ENCODE results near the gene MT1B.
A peak's percentile ranks its signal among the peaks of the same experiment; 100 is the strongest.
"Not testable (repeated sequence)": the region's sequence is repeated elsewhere in the genome, so short reads cannot be mapped to it uniquely, and the experiment has no call there.

MT1B gene

DNA sequence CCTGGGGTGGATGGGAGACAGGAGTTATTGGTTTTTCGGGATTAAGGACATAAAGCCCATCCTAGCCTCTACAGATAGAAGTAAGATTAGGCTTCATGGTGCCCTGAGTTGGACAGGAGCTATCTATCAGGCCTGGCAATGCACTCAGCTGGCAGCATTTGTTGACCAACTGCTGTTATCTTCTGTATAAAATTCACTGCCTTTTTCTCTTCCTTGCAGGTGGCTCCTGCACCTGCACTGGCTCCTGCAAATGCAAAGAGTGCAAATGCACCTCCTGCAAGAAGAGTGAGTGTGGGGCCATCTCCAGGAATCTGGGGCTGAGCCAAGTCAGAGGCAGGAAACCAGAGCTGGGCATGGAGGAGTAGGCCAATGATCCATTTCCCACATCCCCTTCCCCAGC lies 12.6 kb upstream of the MT1B start:
- DNase-seq, result no peak

DNA sequence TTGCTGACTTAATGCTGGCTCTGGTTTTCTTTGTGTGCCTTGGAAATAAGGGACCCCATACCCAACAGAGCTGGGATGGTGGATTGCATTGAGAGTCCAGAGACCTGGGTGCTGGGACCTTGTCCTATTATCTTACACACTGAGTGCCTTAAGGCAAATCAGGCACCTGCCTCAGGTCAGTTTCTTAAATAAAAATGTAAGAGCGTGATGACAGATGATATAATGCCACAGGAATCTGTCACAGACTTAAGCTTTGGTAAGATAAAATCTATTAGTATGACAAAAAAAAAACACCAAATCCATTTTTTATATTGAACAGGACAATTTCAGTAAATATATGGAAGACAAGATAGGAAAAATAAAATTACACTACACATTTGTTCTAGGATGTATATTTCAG lies 11.6 kb upstream of the MT1B start:
- DNase-seq, result no peak

DNA sequence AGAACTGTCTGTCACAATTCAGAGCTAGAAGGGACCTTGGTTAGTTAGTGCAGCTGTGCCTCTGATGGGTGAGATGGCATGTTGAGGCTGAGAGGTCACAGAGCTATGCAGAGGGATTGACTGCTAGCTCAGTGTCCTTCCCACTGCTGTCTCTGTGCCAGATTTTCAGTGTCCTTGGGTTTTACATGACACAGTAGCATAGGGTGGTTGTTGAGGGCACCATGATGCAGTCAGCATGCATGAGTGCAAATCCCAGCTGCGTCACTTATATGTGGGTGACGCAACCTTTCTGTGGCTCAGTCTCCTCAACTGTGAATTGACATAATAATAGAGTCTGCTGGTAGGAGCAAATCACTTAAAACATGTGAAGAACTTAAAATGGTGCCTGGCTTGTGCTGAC lies 10.5 kb upstream of the MT1B start:
- DNase-seq, result no peak

DNA sequence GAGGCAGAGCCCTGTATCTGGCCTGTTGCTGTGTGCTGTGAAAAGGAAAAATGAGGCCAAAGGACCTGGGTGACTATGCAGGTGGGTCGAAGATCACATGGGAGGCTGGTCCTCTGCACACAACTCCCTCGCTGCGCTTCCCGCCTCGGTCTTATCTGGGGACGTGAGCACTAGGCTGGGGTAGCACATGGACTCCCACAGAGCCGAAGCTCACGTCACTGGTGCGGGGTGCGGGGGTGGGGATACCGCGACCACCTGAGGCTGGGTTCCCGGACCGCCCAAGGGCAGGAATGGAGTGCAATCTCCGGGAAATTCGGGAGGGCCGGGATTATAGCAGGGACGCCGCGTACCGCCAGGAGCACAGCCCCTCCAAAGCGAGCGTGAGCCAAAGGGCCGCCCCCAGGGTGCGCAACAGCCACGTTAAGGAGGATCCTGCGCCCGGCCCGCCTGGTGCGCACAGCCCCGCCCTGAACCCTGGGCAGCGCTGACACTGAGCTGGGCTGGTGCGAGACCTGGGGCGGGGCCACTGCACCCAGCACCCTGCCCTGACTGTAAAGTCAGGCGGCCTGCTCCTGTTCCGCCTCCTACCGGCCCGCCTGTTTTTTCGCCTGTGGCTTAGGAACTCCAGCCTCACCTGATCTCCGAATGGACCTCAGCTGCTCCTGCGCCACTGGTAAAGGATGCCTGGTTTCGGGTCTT lies 8.5 kb upstream of the MT1B start:
- no peak for DNase-seq

DNA sequence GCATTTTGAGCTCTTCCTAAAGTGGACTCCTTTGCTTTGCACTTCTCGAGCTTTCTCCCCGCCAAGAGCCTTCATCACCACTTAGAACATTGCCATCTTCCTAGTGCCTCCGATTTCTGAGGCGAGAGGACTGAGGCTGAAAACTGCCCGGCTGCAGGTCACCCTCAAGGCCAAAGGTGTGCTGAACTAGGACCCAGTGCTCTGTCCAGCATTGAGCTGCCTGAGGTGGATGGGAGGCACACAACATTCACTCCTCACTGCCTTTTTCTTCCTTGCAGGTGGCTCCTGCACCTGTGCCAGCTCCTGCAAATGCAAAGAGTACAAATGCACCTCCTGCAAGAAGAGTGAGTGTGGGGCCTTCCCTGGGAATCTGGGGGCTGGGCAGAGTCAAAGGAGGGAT lies 7.9 kb upstream of the MT1B start:
- DNase-seq, result no peak

DNA sequence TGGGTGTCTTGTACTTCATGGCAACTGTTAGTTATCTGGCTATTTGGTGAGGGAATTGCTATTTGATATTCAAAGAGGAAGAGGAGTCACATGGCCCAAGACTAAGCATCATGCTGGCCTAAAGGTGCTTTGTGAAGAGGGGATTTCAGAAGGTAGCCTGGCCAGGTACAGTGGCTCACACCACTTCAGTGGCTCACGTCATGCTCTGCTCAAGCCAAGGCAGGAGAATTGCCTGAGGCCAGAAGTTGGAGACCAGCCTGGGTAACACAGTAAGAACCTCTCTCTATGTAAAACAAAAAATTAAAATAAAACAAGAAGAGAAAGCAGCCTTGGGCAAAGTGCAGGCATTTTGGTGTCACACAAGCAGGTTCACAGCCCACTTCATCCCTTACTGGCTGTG lies 6.4 kb upstream of the MT1B start:
- no peak for DNase-seq

DNA sequence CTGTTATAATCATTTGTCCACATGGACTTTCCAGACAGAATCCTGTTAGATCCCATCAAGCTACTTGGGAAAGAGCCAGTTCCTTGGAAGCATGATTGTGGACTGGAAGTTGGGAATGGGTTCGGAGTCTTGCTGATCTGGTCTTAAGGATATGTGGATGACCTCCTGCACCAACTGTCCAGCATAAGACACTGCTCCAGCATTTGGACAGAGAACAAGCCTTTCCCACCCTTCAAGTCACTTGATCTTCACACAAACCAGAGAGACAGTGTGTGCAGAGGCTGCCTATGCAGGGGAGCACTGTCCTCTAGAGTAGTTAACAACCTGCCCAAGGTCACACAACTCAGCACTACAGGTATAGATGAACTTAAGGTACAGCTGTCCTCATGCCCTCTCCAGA lies 5.8 kb upstream of the MT1B start:
- no peak for DNase-seq

DNA sequence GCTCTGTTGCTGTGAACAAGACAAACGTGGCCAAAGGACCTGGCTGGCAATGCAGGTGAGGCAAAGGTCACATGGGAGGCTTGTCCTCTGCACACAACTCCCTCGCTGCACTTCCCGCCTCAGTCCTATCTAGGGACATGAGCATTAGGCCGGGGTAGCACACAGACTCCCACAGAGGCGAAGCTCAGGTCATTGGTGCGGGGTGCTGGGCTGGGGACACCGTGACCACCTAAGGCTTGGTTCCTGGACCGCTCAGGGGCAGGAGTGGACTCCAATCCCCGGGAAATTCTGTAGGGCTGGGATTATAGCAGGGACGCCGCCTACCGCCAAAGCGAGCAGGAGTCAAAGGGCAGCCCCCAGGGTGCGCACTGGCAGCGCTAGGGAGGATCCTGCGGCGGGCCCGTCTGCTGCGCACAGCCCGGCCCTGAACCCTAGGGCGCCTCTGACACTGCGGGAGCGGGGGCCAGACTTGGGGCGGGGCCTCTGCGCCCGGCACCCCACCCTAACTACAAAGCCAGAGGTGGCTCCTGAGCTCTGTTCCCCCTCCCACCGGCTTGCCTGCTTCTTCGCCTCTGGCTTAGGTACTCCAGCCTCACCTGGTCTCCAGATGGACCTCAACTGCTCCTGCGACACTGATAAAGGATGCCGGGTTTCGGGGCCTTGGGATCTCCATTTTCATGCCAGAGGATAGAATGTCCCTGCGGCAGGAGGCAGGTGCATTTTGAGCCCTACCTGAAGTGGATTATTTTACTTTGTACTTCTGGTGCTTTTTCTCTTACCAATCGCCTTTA lies 3.9 kb upstream of the MT1B start:
- no peak for DNase-seq

DNA sequence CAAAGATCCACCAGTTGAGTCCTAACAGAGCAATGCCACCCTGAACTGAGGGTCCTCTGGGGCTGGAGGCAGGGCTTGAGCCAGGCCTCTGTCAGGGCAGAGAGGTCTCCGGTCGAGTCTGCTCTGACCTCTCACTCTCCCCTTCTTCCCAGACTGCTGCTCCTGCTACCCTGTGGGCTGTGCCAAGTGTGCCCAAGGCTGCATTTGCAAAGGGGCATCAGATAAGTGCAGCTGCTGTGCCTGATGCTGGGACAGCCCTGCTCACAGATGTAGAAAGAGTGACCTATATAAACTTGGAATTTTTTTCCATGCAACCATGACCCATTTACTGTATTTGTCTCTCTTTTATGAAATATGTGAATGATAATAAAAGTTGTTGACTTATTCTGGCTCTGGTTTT lies 2.4 kb upstream of the MT1B start:
- no peak for DNase-seq

DNA sequence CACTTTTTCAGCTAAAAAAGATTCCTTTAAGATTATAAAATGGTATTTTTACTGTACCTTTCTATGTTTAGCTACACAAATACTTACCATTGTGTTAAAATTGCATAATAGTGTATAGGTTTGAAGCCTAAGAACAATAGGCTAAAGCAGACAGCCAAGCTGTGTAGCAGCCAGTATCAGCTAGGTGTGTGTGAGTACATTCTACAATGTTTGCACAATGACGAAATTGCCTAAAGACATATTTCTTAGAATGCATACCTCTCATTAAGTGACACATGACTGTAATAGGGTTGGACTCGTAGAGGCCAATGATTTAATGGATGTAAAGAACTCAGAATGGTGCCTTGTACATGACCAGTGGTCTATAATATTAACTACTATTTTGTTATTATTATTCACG lies 1.9 kb upstream of the MT1B start:
- DNase-seq, result no peak

DNA sequence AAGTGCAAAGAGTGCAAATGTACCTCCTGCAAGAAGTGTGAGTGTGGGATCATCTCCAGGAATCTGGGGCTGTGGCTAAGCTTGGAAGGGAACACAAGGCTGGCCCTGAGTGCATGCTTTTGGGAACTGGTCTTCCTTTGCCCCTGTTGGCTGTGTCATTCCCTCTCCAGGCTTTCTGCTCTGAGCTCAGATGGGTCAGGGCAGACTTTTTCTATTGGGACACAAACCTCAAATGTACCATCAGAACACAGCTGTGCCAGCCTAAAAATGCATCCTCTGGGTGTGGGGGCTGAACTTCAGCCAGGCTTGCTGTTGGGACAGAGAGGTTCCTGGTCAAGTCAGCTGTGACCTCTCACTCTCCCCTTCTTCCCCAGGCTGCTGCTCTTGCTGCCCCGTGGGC lies 914 bp downstream of the MT1B start:
- DNase-seq, result no peak

DNA sequence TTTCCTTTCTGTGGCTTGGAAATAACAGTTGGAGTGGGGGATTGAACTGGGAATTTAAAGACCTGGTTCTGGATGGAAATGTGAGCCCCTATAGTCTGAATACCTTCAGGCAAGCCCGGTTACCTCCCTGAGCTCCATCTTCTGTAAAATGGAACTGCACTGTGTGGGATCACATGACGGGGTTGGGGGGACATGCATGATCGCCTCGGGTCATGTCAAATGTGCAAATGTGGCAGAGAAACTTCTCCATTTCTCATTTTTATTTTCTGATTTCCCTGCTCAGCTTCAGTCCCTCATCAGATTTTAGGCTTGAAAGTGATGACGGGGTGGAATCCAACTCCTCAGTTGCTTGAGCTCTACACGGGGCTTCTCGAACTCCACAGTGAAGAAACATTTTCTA lies 1.5 kb downstream of the MT1B start:
- no peak for DNase-seq

DNA sequence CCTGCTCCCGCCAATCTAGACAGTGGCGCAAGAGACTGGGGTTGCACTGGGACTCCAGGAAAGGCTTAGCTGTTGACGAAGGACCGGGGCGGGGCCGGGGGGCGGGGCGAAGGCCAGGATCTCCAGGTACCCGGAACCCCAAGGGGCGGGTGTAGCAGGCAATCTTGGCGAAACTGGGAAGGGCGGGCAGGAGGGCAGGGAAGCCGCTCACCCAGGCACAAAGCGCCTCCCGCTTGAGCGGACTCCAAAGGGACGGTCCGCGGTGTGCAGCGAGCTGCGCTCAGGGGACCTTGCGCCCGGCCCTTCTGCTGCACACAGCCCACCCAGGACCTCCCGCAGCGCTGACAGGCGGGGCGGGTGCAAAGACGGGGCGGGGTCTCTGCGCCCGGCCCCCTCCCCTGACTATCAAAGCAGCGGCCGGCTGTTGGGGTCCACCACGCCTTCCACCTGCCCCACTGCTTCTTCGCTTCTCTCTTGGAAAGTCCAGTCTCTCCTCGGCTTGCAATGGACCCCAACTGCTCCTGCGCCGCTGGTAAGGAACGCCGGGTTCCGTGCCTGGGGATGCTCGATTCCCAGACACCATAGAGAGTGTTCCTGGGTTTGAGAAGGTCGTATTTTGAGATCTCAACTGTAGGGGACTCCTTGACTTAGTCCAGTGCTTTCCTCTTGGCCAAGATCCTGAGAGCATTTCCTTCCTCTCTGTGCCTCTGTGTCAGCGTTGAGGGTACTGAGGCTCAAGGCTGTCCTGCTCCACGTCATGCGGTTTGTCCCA lies 6.1 kb downstream of the MT1B start, which contains the start of gene MT1F:
MT1F (plus strand) TSS at position 405 of the 772 bp plus-strand sequence; CDS start at position 505, 100 bp downstream.
- DNase-seq, result peak; percentile 74

DNA sequence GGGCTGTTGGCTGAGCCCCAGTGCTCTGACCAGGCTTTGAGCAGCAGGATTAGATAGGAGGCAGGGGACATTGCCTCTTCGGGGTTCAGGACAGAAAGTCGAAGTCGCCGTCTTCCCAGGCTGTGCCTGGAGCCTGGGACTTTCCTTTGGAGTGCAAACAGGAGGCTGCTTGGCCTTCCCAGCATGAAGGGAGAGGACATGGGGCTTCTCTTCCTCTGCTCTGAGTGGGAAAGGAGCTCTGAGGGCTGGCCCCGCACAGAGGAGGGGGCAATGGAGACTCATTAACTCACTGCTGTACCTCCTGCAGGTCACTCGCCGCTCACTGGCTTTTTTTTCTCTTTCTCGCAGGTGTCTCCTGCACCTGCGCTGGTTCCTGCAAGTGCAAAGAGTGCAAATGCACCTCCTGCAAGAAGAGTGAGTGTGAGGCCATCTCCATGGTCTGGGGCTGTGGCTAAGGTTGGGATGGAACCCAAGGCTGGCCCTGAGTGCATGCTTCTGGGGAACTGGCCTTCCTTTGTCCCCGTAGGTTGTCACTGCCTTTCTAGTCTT lies 6.7 kb downstream of the MT1B start:
- DNase-seq, result no peak

DNA sequence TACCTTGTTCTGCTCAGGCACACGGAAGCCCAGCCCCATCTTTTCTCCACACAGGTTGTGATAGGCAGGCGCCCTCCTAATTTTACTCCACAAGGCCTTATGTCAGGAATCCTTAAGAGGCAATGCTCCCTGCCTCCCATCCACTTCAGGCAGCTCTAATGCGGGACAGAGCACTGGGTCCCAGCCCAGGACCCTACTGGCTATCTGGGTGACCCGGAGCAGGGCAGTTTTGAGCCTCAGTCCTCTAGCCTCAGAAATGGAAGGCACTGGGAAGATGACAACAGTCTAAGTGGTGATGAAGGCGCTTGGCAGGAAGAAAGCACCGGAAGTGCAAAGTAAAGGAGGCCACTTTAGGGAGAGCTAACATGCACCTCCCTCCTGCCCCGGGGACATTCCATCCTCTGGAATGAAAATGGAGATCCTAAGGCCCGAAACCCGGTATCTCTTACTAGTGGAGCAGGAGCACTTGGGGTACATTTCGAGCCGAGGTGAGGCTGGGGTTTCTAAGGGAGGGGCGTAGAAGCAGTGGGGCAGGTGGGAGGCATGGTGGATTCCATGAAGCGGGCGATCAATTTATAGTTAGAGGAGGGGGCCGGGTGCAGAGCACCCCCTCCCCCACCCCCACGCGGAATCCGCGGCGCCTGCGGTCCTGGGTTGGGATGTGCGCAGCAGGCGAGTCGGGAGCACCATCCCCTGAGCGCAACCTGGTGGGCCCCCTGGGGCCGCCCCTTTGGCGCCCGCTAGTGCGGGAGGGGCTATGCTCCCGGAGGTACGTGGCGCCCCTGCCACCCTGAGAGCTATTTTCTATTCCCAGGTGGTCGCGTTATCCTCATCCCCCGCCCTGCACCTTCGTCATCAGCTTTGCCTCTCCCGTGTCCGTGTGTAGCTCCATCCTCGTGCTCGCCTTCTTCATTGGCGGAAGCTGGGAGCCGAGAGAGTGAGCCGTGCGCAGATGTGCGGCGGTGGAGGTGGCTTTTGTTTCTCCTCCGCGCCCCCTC lies 11.0 kb downstream of the MT1B start:
- no peak for DNase-seq

DNA sequence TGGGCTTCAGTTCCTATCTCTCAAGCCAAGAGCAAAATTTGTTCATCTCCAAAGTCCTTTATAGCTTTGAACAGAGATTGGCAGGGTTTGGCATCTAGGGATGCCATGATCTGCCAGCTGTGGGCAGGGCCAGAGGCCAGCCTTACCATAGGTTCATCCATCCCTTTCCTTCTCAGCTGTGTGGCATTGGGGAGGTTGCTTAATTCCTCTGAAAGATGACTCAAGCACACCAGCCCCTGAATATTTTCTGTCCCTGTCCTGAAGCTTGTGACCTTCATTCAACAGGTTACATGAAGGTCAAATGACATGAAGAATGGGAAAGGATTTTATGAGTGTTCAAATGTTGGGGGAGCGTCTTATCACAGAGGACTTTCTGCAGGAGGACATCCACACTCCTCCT lies 12.8 kb downstream of the MT1B start:
- DNase-seq, result no peak

DNA sequence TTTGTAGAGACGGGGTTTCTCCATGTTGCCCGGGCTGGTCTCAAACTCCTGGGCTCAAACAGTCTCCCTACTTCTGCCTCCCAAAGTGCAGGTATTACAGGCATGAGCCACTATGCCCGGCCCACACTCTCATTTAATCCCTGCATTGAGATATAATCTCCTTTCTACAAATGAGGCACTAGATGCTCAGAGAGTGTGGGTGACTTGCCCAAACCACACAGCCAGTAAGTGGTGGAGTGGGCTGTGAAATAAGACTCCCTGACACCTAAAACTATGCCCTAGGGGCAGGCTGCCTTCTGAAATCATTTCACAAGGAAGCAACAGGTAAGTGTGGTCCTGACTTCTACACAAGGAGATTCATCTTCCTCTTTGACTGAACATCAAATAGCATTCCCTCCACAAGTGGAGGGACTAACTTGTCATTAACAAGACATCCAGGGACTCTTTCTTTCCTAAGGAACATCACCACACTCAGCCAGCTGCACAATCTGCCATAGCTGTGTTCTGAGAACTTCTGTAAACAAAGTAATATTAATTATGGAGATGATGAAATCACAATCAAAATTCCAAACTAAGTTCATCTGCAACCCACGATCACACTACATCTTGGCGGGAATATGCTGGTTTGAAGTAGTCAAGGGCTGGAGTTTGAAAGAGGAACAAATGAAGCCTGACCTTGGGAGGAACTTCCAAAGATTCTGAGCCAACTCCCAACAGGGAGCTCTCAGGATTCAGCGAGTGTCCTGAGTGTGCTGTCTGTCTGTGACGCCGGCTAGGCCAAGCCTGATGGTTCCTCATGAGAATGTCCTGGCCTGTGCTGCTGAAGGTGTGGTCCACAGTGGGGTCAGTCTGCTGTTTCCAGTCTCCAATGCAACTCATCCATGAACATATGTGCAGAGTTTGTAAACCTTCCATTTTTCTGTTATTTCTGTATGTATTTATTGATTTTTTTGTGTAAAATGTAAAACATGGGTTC lies 13.9 kb downstream of the MT1B start:
- not testable (repeated sequence) for DNase-seq

DNA sequence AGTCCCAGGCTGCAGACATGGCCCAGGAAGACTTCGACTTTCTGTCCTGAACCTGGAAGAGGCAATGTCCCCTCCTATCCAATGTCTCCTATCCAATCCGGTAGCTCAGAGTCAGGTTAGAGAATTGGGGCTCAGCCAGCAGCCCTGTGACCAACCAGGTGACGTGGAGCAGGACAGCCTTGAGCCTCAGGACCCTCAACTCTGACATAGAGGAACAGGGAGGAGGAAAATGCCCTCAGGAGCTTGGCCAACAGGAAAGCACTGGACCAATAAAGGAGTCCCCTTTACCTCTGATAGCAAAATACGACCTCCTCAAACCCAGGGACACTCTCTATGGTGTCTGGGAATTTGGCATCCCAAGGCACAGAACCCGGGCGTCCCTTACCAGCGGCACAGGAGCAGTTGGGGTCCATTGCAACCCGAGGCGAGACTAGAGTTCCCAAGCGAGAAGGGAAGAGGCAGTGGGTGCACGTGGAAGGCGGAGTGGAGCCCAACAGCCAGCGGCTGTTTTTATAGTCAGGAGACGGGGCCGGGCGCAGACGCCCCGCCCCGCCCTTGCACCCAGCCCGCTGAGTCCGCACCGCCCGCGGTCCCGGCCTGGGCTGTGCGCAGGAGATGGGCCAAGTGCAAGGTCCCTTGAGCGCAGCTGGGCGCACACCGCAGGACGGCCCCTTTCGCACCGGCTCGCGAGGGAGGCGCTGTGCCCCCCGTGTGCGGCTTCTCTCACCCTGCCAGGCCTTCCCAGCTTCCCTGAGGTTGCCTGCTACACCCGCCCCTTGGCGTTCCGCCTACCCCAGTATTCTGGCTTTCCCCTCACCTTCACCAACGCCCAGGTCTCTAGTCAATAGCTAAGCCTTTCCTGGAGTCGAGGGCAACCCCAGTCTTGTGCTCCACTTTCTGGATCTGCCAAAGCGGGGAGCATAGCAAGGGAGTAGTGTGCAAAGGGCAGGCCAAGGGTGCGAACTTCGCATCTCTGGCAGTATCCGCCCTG lies 16.2 kb downstream of the MT1B start, which contains the start of gene MT1G:
MT1G (minus strand) TSS at position 485 of the 991 bp plus-strand sequence; CDS start at position 413, 72 bp downstream.
- DNase-seq, result no peak

Measured in eye (tissue), 1 donor.